ENCODE data around the gene FZR1.
A peak's percentile ranks its signal among the peaks of the same experiment; 100 is the strongest.
"Not testable (repeated sequence)": the region's sequence is repeated elsewhere in the genome, so short reads cannot be mapped to it uniquely, and the experiment has no call there.

Gene FZR1

GRCh38 chr19:3547301-3547731 lies 41.2 kb downstream of the FZR1 start:
- peak; percentile 47 for DNase-seq (ENCODE audit: low spot score)

- no peak for DNase-seq (ENCODE audit: low spot score)
Measured at GRCh38 chr19:3547767-3548282, 41.7 kb downstream of the FZR1 start.

- no peak for DNase-seq (ENCODE audit: low spot score)
Measured at GRCh38 chr19:3548606-3549005, 42.5 kb downstream of the FZR1 start.

- no peak for DNase-seq (ENCODE audit: low spot score)
Measured at GRCh38 chr19:3549816-3550215, 43.7 kb downstream of the FZR1 start.

GRCh38 chr19:3550947-3551791 lies 45.1 kb downstream of the FZR1 start:
- DNase-seq (ENCODE audit: low spot score): no peak

- DNase-seq (ENCODE audit: low spot score): no peak
Measured at GRCh38 chr19:3551792-3552095, 45.6 kb downstream of the FZR1 start.

GRCh38 chr19:3554254-3555083 lies 48.4 kb downstream of the FZR1 start:
- DNase-seq (ENCODE audit: low spot score): no peak

- peak; percentile 44 for DNase-seq (ENCODE audit: low spot score)
Measured at GRCh38 chr19:3555653-3556422, 49.7 kb downstream of the FZR1 start.

GRCh38 chr19:3556423-3556977 lies 50.4 kb downstream of the FZR1 start:
- DNase-seq (ENCODE audit: low spot score): no peak

GRCh38 chr19:3556978-3557460 lies 50.9 kb downstream of the FZR1 start:
- peak; percentile 33 for DNase-seq (ENCODE audit: low spot score)

GRCh38 chr19:3557461-3558248 lies 51.5 kb downstream of the FZR1 start, which contains the start of gene MFSD12:
Gene MFSD12 (minus strand): TSS chr19:3557586. CDS start chr19:3557403, 183 bp downstream.
- peak; percentile 95 for DNase-seq (ENCODE audit: low spot score)

GRCh38 chr19:3563709-3564524 lies 57.8 kb downstream of the FZR1 start:
- no peak for DNase-seq (ENCODE audit: low spot score)

GRCh38 chr19:3565139-3565538 lies 59.0 kb downstream of the FZR1 start:
- DNase-seq (ENCODE audit: low spot score): no peak

- not testable (repeated sequence) for DNase-seq (ENCODE audit: low spot score)
Measured at GRCh38 chr19:3570042-3570441, 63.9 kb downstream of the FZR1 start.

GRCh38 chr19:3570606-3571011 lies 64.5 kb downstream of the FZR1 start:
- DNase-seq (ENCODE audit: low spot score): no peak

- DNase-seq (ENCODE audit: low spot score): peak; percentile 99
Measured at GRCh38 chr19:3572132-3572854, 66.2 kb downstream of the FZR1 start.

GRCh38 chr19:3572855-3573161 lies 66.7 kb downstream of the FZR1 start, which contains the start of gene HMG20B:
Gene HMG20B (plus strand): TSS chr19:3572944. CDS start chr19:3573310, 366 bp downstream.
- no peak for DNase-seq (ENCODE audit: low spot score)

GRCh38 chr19:3573162-3573857 lies 67.2 kb downstream of the FZR1 start:
- no peak for DNase-seq (ENCODE audit: low spot score)

Data from hematopoietic multipotent progenitor cell treated with erythropoietin and hydrocortisone succinate and interleukin-3 and kit ligand, for 17 days (in vitro differentiated cells).